GM12865 (cell line): Measurements from ENCODE around the gene PDCD11.

Source experiments
- DNase-seq: peaks from one replicate; pipeline ENCODE4 v3.0.0; 2010; ENCODE audit warnings: low read depth
- H3K4me3 ChIP-seq: 2 replicates; pipeline ENCODE4 v1.5.1; 2011; ENCODE audit warnings: mild to moderate bottlenecking, low read depth, low read length, control low read depth
- CTCF ChIP-seq: IDR thresholded peaks from 2 replicates; pipeline ENCODE4 v1.5.1; 2011; ENCODE audit warnings: low read length, control low read depth, low read depth, inconsistent platforms; ENCODE audit not compliant: insufficient read depth; ENCODE audit errors: missing control alignments

The PDCD11 gene

GRCh38 chr10:103440416-103440815 lies 44.0 kb downstream of the PDCD11 start:
- no peak for DNase-seq
- no peak for TF ChIP-seq CTCF
- H3K4me3 ChIP-seq, result no peak overlapping the region

- TF ChIP-seq CTCF, result no peak
- H3K4me3 ChIP-seq, result no peak overlapping the region
- DNase-seq, result no peak
Observed at GRCh38 chr10:103441206-103441605, 44.8 kb downstream of the PDCD11 start.

- TF ChIP-seq CTCF, result no peak
- no peak for DNase-seq
- no peak overlapping the region for H3K4me3 ChIP-seq
Observed at GRCh38 chr10:103441611-103442010, 45.2 kb downstream of the PDCD11 start.

GRCh38 chr10:103442031-103442461 lies 45.6 kb downstream of the PDCD11 start:
- no peak for TF ChIP-seq CTCF
- no peak overlapping the region for H3K4me3 ChIP-seq
- DNase-seq, result no peak

- TF ChIP-seq CTCF, result no peak
- DNase-seq, result no peak
Observed at GRCh38 chr10:103443475-103444185, 47.2 kb downstream of the PDCD11 start.

GRCh38 chr10:103444478-103444877 lies 48.1 kb downstream of the PDCD11 start:
- no peak for DNase-seq
- TF ChIP-seq CTCF, result no peak
- H3K4me3 ChIP-seq, result no peak overlapping the region

More at GRCh38 chr10:103443475-103444185, 47.2 kb downstream of the PDCD11 start:
- H3K4me3 ChIP-seq, result no peak overlapping the region

GRCh38 chr10:103445366-103445765 lies 48.9 kb downstream of the PDCD11 start:
- no peak overlapping the region for H3K4me3 ChIP-seq
- TF ChIP-seq CTCF, result no peak
- DNase-seq, result no peak
